Esophagus (tissue), 2 donors: Measurements from ENCODE around the gene CA14. TPM values are rescaled to one million over a fixed set of nuclear protein-coding genes. Genes with fewer than 3 reads are reported as not detected.
"Not testable (repeated sequence)": the region's sequence is repeated elsewhere in the genome, so short reads cannot be mapped to it uniquely, and the experiment has no call there.

Experiments used
- H3K27ac ChIP-seq, 2 donors: one replicate each; pipeline ENCODE4 v1.5.1; 2013; ENCODE audit warnings: low read depth in 2 of 2, mild to moderate bottlenecking in 2 of 2, inconsistent platforms in 1 of 2, low read length in 1 of 2, moderate library complexity in 1 of 2
- H3K27me3 ChIP-seq, 2 donors: one replicate each; pipeline ENCODE4 v1.6.1; 2013; ENCODE audit warnings: low read length in 2 of 2, control low read depth in 1 of 2, mild to moderate bottlenecking in 1 of 2; ENCODE audit not compliant: insufficient read depth in 2 of 2, control insufficient read depth in 1 of 2
- H3K36me3 ChIP-seq, 2 donors: one replicate each; pipeline ENCODE4 v1.6.1; 2013; ENCODE audit warnings: low read length in 1 of 2; ENCODE audit not compliant: control insufficient read depth in 2 of 2, insufficient read depth in 2 of 2
- H3K4me1 ChIP-seq, 2 donors: one replicate each; pipeline ENCODE4 v1.6.1; 2013; ENCODE audit warnings: low read length in 1 of 2; ENCODE audit not compliant: control insufficient read depth in 2 of 2, insufficient read depth in 2 of 2
- H3K4me3 ChIP-seq, 2 donors: one replicate each; pipeline ENCODE4 v1.5.1; 2013; ENCODE audit warnings: low read length in 2 of 2, mild to moderate bottlenecking in 2 of 2, low read depth in 1 of 2, moderate library complexity in 1 of 2
- H3K9me3 ChIP-seq, 2 donors: one replicate each; pipeline ENCODE4 v1.6.1; 2013; ENCODE audit warnings: mild to moderate bottlenecking in 2 of 2, low read depth in 1 of 2, low read length in 1 of 2, moderate library complexity in 1 of 2; ENCODE audit not compliant: control insufficient read depth in 2 of 2, insufficient read depth in 1 of 2
- WGBS, 2 donors: extraction: QIAGEN DNeasy Blood & Tissue Kit; methylation state at CpG; one replicate each; pipeline ENCODE4 v1.1.7; 2013; 5-methylcytosine and 5-hydroxymethylcytosine counted together
- polyA plus RNA-seq, 2 donors: library from polyadenylated mRNA; stranded (reverse); fragments of 200-250 nt; gene quantifications; one replicate each; pipeline ENCODE4 v1.2.3, GENCODE V29; 2013
- donor health status: healthy with polysubstance abuse.
- donor health status: Bipolar disorder and iron deficiency.

Gene CA14
- polyA plus RNA-seq, 2 donors: 0.06 to 0.22 TPM

GRCh38 chr1:150224983-150225382 lies 32.6 kb upstream of the CA14 start:
- Histone ChIP-seq H3K9me3 (no peaks in the 10 kb centered on the region), H3K36me3 (no peaks in the 10 kb centered on the region), H3K4me3 (no peak overlapping the region), H3K4me1 (no peaks in the 10 kb centered on the region), H3K27me3 (no peaks in the 10 kb centered on the region), H3K27ac (no peak overlapping the region)
- WGBS, 2 donors: 84 to 94% methylated on average over 1 of the region's 1 CpG

DNA sequence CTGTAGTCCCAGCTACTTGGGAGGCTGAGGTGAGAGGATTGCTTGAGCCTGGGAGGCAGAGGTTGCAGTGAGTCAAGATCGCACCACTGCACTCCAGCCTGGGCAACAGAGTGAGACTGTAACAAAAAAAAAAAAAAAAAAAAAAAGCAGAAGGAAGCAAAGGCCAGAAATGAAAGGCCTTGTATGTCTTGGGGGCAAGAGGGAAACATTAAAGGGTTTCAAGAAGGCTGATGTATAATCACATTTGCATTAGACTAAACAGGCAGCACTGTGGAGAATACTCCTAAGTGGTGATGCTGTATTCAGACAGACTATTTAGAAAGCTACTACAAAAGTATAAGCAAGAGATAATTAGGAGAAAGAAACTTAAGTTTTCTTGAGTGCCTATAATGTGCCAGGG lies 32.0 kb upstream of the CA14 start:
- Histone ChIP-seq H3K27ac (no peak overlapping the region), H3K27me3 (no peaks in the 10 kb centered on the region), H3K36me3 (no peaks in the 10 kb centered on the region), H3K4me1 (no peaks in the 10 kb centered on the region), H3K9me3 (no peaks in the 10 kb centered on the region), H3K4me3 (no peak overlapping the region)
- 100% methylated on average over 1 of the region's 1 CpG for WGBS, 2 donors

DNA sequence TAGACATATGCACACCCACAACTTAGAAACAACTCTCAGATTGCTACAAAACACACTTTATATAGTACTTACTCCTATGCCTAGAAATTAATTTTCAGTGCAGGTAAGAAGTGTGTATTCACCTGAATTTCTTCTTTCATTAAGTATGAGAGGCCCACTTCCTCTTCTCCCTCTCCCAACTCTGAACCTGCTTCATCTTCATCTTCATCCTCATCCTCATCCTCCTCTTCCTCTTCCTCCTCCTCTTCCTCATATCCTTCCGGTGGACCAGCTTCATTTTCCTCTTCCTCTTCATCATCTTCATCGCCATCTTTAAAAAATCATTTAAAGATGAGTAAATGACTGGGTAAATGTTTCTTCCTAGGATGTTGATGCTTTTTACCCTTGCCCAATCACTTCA lies 31.1 kb upstream of the CA14 start:
- WGBS, 2 donors: 92 to 93% methylated on average over 2 of the region's 2 CpGs
- Histone ChIP-seq H3K27ac (no peak overlapping the region), H3K4me1 (no peaks in the 10 kb centered on the region), H3K36me3 (no peaks in the 10 kb centered on the region), H3K4me3 (no peak overlapping the region), H3K27me3 (no peaks in the 10 kb centered on the region), H3K9me3 (no peaks in the 10 kb centered on the region)

- no peaks in the 10 kb centered on the region for H3K4me1 ChIP-seq
- H3K4me3 ChIP-seq: no peak overlapping the region
- H3K27ac ChIP-seq: no peak overlapping the region
- no peaks in the 10 kb centered on the region for H3K27me3 ChIP-seq
- H3K36me3 ChIP-seq: no peaks in the 10 kb centered on the region
- H3K9me3 ChIP-seq: no peaks in the 10 kb centered on the region
Measured at GRCh38 chr1:150227228-150227627, 30.3 kb upstream of the CA14 start.

GRCh38 chr1:150228246-150228645 lies 29.3 kb upstream of the CA14 start:
- not testable (repeated sequence) for H3K36me3 ChIP-seq, H3K27ac ChIP-seq, H3K4me3 ChIP-seq, H3K27me3 ChIP-seq, H3K9me3 ChIP-seq, H3K4me1 ChIP-seq
- 96 to 98% methylated on average over 10 of the region's 10 CpGs for WGBS, 2 donors

DNA sequence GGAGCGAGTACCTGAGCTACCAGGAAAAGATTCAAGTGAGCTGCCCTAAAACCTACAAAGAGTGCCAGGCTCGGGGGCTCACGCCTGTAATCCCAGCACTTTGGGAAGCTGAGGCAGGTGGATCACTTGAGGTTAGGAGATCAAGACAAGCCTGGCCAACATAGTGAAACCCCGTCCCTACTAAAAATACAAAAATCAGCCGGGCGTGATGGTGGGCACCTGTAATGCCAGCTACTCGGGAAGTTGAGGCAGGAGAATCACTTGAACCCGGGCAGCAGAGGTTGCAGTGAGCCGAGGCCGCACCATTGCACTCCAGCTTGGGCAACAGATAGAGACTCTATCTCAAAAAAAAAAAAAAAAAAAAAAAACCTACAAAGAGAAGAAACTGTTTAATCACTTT lies 24.7 kb upstream of the CA14 start:
- not testable (repeated sequence) for H3K4me3 ChIP-seq, H3K4me1 ChIP-seq, H3K27me3 ChIP-seq, H3K27ac ChIP-seq, H3K36me3 ChIP-seq, H3K9me3 ChIP-seq
- 90% methylated on average over 10 of the region's 10 CpGs for whole genome bisulfite sequencing, 2 donors

DNA sequence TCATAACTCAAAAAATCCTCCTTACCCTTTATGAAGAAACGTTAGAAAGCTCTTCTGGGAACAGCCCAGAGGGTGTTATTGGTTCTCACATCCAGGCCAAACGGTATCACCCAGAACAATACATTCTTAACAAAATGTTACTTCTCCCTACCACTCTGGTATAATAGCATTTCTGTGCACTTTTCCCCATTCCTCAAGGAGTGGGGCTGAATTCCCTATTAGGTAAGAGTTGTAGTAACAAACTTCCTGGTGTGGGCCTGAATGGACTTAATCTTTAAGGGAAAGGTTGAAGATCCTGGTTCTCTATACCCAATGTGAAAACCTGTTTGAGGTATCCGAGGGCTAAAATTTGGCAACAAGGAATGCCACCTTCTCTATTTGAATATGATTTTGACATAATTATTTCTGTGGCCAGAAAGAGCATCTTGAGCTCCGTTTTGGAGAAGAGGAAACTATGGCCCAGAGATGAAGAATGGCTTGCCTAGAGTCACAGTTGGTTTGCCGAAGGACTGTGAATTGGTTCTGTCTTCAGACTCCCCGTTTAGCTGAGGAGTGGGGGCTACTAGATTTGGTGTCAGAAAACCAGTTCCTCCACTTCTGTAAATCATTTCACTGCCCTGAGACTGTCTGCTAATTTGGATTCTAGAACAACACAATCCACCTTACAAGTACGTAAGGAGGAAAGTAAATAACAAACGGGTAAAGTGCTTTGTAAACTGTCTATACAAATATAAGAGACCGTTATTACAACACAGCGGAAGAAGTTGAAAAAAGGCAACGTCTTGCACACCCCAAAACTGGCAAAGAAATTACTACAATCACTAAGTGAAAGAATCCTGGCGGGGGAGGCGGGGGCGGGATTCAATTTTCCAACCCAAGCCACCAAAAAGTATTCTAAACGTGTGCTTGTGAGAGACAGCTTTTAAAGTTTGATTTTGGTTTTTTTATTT lies 23.9 kb upstream of the CA14 start:
- Histone ChIP-seq H3K4me3 (peak overlapping the region in 1 of 2 donors; percentile 89), H3K36me3 (no peaks in the 10 kb centered on the region), H3K27me3 (no peaks in the 10 kb centered on the region), H3K4me1 (no peaks in the 10 kb centered on the region), H3K9me3 (no peaks in the 10 kb centered on the region), H3K27ac (peak overlapping the region; percentile 98)
- WGBS, 2 donors: 10 to 11% methylated on average over 15 of the region's 15 CpGs

GRCh38 chr1:150234309-150234565 lies 23.3 kb upstream of the CA14 start:
- H3K27ac ChIP-seq: peak overlapping the region; percentile 98
- 0% methylated on average over 9 of the region's 9 CpGs for WGBS, 2 donors
- H3K4me3 ChIP-seq: peak overlapping the region; percentile 85 to 89

GRCh38 chr1:150234566-150235293 lies 22.8 kb upstream of the CA14 start:
- no peaks in the 10 kb centered on the region for H3K27me3 ChIP-seq
- H3K27ac ChIP-seq: peak overlapping the region; percentile 98
- no peaks in the 10 kb centered on the region for H3K36me3 ChIP-seq
- WGBS, 2 donors: 0% methylated on average over 69 to 78 of the region's 78 CpGs
- H3K4me3 ChIP-seq: peak overlapping the region; percentile 85 to 89
- H3K9me3 ChIP-seq: no peaks in the 10 kb centered on the region
- no peaks in the 10 kb centered on the region for H3K4me1 ChIP-seq

More at GRCh38 chr1:150234309-150234565, 23.3 kb upstream of the CA14 start:
- H3K4me1 ChIP-seq: no peaks in the 10 kb centered on the region
- no peaks in the 10 kb centered on the region for H3K36me3 ChIP-seq
- no peaks in the 10 kb centered on the region for H3K9me3 ChIP-seq
- no peaks in the 10 kb centered on the region for H3K27me3 ChIP-seq
